NCI-H2227 (cell line): Measurements from ENCODE around the gene PLXNB1.

Experiments used
- DNase-seq: peaks from one replicate; lab custom pipeline; 2025; ENCODE audit not compliant: unreplicated experiment; lab: John Stamatoyannopoulos, UW

PLXNB1 gene

DNA sequence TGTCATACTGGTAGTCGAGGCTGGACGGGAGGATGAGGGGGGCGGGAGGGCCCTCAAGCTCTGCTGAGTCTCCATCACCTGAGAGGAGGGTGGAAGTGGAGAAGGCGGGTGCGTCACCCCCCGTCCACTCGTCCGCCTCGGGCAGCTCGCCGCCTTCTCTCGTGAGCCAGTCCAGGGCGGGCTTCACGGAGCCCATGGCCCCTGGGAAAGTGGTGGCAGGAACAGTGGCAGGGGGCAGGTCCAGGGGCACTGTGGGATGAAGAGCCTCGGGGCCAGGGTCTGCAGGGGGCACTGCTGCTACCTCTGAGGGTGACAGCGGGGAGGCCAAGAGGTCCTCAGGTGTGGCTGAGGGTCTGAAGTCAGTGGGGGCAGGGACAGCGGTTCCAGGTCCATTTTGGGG lies 10.3 kb downstream of the PLXNB1 start:
- no peak for DNase-seq

DNA sequence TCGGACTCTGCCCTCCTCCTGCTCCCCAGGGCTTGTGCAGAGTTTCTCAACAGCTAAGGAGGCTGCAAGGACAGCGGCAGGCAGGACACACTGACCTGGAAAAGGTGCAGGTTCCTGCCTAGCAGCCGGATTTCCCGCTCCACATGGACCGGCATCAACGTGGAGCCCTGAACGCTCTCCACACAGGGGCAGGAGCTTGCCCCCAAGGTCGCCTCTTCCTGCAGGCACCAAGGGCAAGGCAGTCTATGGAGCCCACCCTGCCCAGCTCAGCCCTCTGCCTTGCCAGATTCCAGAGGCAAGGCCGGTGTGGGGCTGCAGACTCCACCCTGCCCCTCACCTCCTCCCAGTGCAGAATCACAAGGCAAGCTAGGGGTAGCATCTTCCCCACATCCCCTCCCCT lies 10.7 kb downstream of the PLXNB1 start:
- DNase-seq = no peak

GRCh38 chr3:48418651-48419050 lies 11.2 kb downstream of the PLXNB1 start:
- no peak for DNase-seq

GRCh38 chr3:48418140-48418539 lies 11.7 kb downstream of the PLXNB1 start:
- no peak for DNase-seq

DNA sequence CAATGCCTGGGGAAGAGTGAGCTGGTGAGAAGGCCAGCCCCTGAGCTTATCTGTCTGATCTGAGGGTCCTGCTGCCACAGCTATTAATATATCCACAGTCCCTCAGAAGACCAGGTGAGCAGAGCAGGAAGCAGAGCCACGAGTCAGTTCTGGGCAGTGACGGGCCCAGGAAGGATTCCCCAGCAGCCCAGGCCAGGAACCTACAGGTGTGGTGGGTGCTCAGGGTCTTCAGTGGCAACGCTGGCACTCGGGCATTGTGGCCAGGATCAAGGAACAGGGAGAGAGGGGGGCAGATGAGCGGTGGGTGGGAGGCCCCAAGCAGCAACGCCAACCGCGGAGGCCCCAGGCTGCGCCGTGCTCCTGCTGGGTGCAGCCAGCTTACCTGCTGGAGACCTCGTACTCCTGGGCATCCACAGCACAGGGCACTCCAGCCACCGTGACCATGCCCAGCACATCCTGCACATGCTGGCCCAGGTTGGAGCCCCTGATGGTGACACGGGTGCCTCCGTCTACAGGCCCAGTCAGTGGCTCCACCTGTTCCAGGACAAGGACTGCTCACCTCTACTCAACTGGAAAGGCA lies 12.3 kb downstream of the PLXNB1 start:
- no peak for DNase-seq

- no peak for DNase-seq
Observed at GRCh38 chr3:48416546-48416945, 13.3 kb downstream of the PLXNB1 start.

DNA sequence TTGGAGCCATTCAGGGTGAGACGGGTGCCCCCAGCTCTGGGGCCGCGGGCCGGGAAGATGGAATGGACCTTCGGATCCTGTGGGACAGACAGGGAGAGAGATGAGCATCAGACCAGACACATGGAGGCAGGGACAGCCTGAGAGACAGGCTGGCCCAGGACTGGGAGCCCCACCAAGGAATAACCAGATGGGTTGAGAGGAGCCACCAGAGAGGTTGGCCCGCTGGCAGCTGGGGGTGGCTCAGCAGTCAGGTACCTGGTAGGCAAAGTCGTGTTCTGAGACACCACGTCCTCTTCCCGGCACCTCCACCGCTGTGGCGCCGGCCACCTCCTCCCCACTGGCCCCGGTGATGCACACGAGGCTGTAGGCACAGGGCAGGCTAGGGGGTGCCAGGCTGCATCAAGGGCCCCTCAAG lies 13.8 kb downstream of the PLXNB1 start:
- no peak for DNase-seq

DNA sequence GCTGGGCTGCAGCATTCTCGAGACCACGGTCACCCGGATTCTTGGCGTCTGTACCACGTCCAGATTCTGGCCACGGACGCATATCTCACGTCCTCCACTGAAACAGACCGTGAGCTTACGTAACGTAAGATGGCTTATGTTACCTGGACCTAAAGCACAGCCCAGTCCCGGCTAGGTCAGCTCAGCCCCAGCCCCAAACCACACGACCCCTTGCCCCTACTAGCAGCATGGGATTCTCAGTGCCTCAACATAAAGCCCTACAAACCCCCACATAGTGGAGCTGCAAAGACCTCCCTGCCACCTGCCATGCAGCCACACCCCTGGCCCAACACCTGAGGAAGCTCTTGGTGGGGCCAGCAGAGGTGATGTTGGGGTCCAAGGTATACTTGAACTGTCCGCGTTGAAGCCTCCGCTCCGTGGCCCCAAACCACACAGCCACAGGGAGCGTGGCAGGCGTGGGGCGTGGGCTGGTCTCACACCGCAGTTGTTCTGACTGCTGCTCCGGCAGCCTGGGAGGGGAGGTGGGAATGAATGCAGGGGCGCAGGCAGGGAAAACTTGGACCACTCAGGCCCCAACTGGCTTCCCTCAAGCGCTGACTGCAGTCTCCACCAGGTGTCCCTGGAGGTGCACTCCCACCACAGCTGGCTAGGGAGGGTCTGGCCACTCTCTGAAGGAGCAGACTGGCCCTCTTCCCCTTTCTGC lies 14.5 kb downstream of the PLXNB1 start:
- DNase-seq = no peak

GRCh38 chr3:48414376-48415250 lies 15.3 kb downstream of the PLXNB1 start:
- DNase-seq = no peak

DNA sequence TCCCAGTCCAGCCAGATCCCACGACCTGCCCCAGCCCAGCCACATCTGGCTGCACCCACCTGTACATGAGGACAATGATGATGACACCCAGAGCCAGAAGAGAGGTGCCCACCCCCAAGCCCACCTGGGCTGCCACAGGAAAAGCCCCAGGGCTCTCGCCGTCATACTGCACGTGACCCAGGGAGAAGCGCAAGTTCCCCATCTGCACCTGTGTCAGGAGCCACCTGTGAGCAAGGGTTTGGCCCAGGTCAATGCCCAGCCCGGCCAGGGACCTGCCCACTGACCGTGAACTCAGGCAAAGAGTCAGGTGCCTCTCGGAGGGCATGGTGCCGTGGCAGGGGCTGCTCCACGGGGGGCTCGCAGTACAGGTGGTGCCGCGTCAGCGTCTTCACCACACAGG lies 16.3 kb downstream of the PLXNB1 start:
- DNase-seq = no peak

DNA sequence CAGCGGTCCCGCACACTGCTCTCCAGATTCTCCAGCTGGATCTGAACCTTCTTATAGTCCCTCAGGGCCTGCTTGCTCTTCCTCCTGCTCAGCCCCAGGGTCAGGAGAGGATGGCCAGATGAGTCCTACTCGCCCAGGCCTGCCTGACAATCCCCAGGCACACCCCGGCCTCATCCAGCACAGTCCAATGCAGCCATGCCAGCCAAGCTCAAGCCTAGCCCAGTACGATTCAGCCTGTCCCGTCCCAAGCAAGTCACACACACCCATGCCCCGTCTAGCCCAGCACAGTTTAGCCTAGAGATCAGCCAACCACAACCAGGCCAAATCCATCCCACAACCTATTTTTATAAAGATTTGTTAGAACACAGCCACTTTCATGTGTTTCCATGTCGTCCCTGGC lies 16.8 kb downstream of the PLXNB1 start:
- DNase-seq = no peak

- no peak for DNase-seq
Observed at GRCh38 chr3:48412375-48413001, 17.4 kb downstream of the PLXNB1 start.

DNA sequence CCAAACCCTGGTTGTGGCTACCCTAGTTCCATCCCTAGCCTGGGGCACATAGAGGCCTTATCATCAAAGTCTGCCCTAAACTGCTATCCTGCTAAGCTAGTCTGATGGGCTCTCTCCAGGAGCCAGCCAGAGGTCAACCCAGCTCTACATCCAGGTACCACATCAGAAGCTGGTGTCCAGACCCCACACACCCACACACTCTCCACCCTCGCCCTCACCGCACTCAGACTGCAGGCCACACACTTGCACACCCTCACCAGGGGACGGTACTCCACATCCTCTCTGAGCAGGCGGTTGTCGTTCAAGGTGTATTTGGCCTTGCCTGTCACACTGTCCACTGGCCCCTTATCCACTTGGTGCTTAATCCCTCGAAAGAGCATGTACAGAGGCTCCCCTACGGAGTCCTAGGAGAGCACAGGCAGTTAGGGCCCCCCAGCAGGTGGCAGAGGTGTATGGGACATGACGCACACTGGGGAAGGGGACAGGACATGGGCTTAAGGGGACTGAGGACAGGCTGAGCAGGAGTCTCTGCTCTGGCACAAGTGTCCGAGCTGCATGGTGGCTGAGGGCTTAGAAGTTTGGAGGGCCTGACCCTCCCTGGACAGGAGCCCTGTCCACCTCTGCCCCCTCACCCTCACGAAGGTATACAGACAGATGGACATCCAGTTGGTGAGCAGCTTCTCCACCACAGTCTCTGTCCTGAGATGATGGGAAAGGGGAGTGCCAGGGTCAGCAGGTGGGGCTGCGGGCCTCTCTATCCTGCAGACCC lies 18.1 kb downstream of the PLXNB1 start:
- no peak for DNase-seq

GRCh38 chr3:48411041-48411588 lies 18.8 kb downstream of the PLXNB1 start:
- DNase-seq = no peak

GRCh38 chr3:48410205-48411040 lies 19.5 kb downstream of the PLXNB1 start:
- DNase-seq = no peak

GRCh38 chr3:48409291-48410201 lies 20.3 kb downstream of the PLXNB1 start:
- no peak for DNase-seq

DNA sequence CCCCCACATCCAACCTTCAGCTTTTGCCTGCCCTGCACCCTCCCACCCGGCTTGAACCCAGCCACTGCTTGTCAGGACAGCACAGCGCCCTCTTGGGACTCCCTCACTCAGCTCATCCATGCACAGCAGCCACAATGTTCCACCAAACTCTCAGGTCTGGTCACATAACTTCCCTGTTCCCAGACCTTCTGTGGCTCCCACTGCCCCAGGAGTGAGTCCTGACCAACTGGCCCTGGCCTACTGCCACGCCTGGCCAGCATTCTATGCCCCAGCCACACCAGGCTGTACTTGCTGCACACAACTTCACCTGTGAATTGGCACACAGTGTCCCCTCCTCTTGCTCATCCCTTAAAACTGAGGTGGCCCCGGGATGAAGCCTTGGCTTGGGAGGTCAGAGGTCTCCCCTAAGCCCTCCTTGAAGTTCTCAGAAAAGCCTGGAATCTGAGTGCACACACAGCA lies 21.0 kb downstream of the PLXNB1 start:
- DNase-seq = no peak

DNA sequence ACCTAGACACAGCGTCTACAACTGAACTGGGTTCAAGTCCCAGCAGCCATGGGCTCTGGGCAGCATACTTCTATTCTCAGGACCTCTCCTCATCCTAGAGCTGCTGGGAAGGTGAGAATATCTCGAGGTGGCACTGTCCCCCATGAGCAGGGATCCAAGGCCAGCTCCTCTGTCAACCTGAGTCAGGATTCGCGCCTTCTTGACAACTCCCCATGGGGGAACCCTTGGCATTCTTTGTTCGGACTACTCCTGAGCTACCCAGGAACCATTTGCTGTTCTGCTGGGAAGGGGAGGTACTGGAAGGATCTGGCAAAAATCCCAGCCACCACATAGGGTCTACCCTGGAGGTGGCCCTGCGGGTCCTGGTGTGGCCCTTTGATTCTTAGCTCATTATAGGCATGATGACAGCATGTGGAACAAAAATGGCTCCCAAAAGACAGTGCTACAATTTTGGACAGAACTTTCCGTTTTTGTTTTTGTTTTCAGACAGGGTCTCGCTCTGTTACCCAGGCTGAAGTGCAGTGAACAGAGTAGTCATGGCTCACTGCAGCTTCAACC lies 22.3 kb downstream of the PLXNB1 start:
- no peak for DNase-seq
